NCI-H460 (cell line): Measurements from ENCODE around the gene NSUN4. TPM values are rescaled to one million over a fixed set of nuclear protein-coding genes. Genes with fewer than 3 reads are reported as not detected.
"Not testable (repeated sequence)": the region's sequence is repeated elsewhere in the genome, so short reads cannot be mapped to it uniquely, and the experiment has no call there.

Source experiments
- DNase-seq: peaks from one replicate; pipeline ENCODE4 v3.0.0-alpha.2; 2016; ENCODE audit warnings: low read depth; ENCODE audit errors: extremely low read depth
- total RNA-seq: library from RNA; depleted of rRNA; stranded (reverse); fragments of >200 nt; shearing (Covaris generic); gene quantifications from 2 replicates; pipeline ENCODE4 v1.2.3, GENCODE V29; 2014

NSUN4 gene
- total RNA-seq, 1 experiment from 2014 or later, result 25.8 TPM

- no peak for DNase-seq
Observed at GRCh38 chr1:46364612-46365011, 24.0 kb downstream of the NSUN4 start.

- DNase-seq, result not testable (repeated sequence)
Observed at GRCh38 chr1:46365796-46366195, 25.2 kb downstream of the NSUN4 start.

GRCh38 chr1:46367072-46367471 lies 26.5 kb downstream of the NSUN4 start:
- no peak for DNase-seq

- DNase-seq, result not testable (repeated sequence)
Observed at GRCh38 chr1:46367701-46368100, 27.1 kb downstream of the NSUN4 start.

GRCh38 chr1:46368791-46369190 lies 28.2 kb downstream of the NSUN4 start:
- no peak for DNase-seq

GRCh38 chr1:46369542-46370213 lies 29.1 kb downstream of the NSUN4 start:
- no peak for DNase-seq

GRCh38 chr1:46370214-46370633 lies 29.6 kb downstream of the NSUN4 start:
- DNase-seq, result no peak

GRCh38 chr1:46372431-46372830 lies 31.8 kb downstream of the NSUN4 start:
- DNase-seq, result no peak

GRCh38 chr1:46379996-46380395 lies 39.4 kb downstream of the NSUN4 start:
- DNase-seq, result no peak

GRCh38 chr1:46380508-46380907 lies 39.9 kb downstream of the NSUN4 start:
- no peak for DNase-seq

GRCh38 chr1:46393510-46393909 lies 52.9 kb downstream of the NSUN4 start:
- DNase-seq, result no peak

GRCh38 chr1:46394108-46394871 lies 53.7 kb downstream of the NSUN4 start, which contains the start of gene FAAH:
Gene FAAH, plus strand, starts transcription at chr1:46394317. Its CDS starts 32 bp downstream, at chr1:46394349.
- DNase-seq, result no peak

- DNase-seq, result no peak
Observed at GRCh38 chr1:46394872-46395465, 54.4 kb downstream of the NSUN4 start.

GRCh38 chr1:46396441-46397398 lies 56.1 kb downstream of the NSUN4 start:
- DNase-seq, result no peak

GRCh38 chr1:46399307-46399706 lies 58.7 kb downstream of the NSUN4 start:
- DNase-seq, result no peak

GRCh38 chr1:46400421-46400820 lies 59.8 kb downstream of the NSUN4 start:
- no peak for DNase-seq

- DNase-seq, result no peak
Observed at GRCh38 chr1:46401154-46401913, 60.7 kb downstream of the NSUN4 start.

GRCh38 chr1:46401964-46402626 lies 61.5 kb downstream of the NSUN4 start:
- no peak for DNase-seq

- no peak for DNase-seq
Observed at GRCh38 chr1:46403916-46404315, 63.3 kb downstream of the NSUN4 start.
